Upper lobe of right lung (tissue), 1 donor: ENCODE results near the gene ARHGDIA. TPM values are rescaled to one million over a fixed set of nuclear protein-coding genes. Genes with fewer than 3 reads are reported as not detected.

Source experiments
- ATAC-seq: fragments of 200-7000 bp; cut with Tn5 transposase; one replicate; pipeline ENCODE4 v1.9.1; 2020; ENCODE audit warnings: mild to moderate bottlenecking, moderate library complexity
- DNase-seq: peaks from one replicate; pipeline ENCODE4 v3.0.0-alpha.2; 2020
- H3K27ac ChIP-seq: fragments of 200-600 bp; one replicate; pipeline ENCODE4 v1.8.0; 2022
- H3K27me3 ChIP-seq: fragments of 200-600 bp; one replicate; pipeline ENCODE4 v1.8.0; 2022; ENCODE audit warnings: mild to moderate bottlenecking
- H3K36me3 ChIP-seq: fragments of 200-600 bp; one replicate; pipeline ENCODE4 v1.8.0; 2022
- H3K4me1 ChIP-seq: fragments of 200-600 bp; one replicate; pipeline ENCODE4 v1.8.0; 2022
- H3K4me3 ChIP-seq: fragments of 200-600 bp; one replicate; pipeline ENCODE4 v1.8.0; 2022; ENCODE audit warnings: mild to moderate bottlenecking
- H3K9me3 ChIP-seq: fragments of 200-600 bp; one replicate; pipeline ENCODE4 v1.8.0; 2022
- CTCF ChIP-seq: fragments of 200-600 bp; IDR thresholded peaks from one replicate; pipeline ENCODE4 v1.8.0; 2022; ENCODE audit warnings: antibody characterized with exemption
- intact Hi-C: fragments of 100-400 bp; cut with DNase I; formaldehyde crosslinking; loops from one replicate; pipeline ENCODE4 v1.11.0; 2022
- total RNA-seq: library from RNA; stranded (reverse); fragmentation: NEBNext Ultra II Directional; extraction: Animal tissue kit (Norgen Biotek cat#: 25700); gene quantifications from one replicate; pipeline ENCODE4 v1.2.1, GENCODE V29; 2021
- donor health status: DM: no; HTN: yes; CAD: no; lungs with severe emphysema.

ARHGDIA gene
- total RNA-seq, 1 donor from 2014 or later: 386 TPM

GRCh38 chr17:81849457-81849856 lies 21.7 kb downstream of the ARHGDIA start:
- intact Hi-C loops: no loop called here
- ATAC-seq (no peak), DNase-seq (no peak)
- Histone ChIP-seq H3K9me3 (no peaks in the 10 kb centered on the region), H3K27ac (no peak overlapping the region), H3K36me3 (peaks cover 98% of the 10 kb centered on the region), H3K27me3 (no peaks in the 10 kb centered on the region), H3K4me1 (no peaks in the 10 kb centered on the region), H3K4me3 (no peak overlapping the region)
- no peak for TF ChIP-seq CTCF

- Histone ChIP-seq H3K4me3 (no peak overlapping the region), H3K36me3 (peaks cover 96% of the 10 kb centered on the region), H3K9me3 (no peaks in the 10 kb centered on the region), H3K4me1 (no peaks in the 10 kb centered on the region), H3K27ac (no peak overlapping the region), H3K27me3 (no peaks in the 10 kb centered on the region)
- TF ChIP-seq CTCF: no peak
- no peak for DNase-seq
- intact Hi-C loops: no loop called here
- no peak for ATAC-seq
Observed at GRCh38 chr17:81846743-81847689, 24.1 kb downstream of the ARHGDIA start.

GRCh38 chr17:81845881-81846742 lies 25.0 kb downstream of the ARHGDIA start:
- no peak for DNase-seq

GRCh38 chr17:81845361-81845760 lies 25.8 kb downstream of the ARHGDIA start:
- H3K36me3 ChIP-seq: peaks cover 81% of the 10 kb centered on the region
- intact Hi-C loops: no loop called here

More at GRCh38 chr17:81845881-81846742, 25.0 kb downstream of the ARHGDIA start:
- H3K4me1 ChIP-seq: no peaks in the 10 kb centered on the region
- no peak for TF ChIP-seq CTCF
- intact Hi-C loops: no loop called here
- H3K36me3 ChIP-seq: peaks cover 87% of the 10 kb centered on the region
- no peak overlapping the region for H3K4me3 ChIP-seq
- no peak for ATAC-seq
- no peaks in the 10 kb centered on the region for H3K9me3 ChIP-seq
- no peak overlapping the region for H3K27ac ChIP-seq
- H3K27me3 ChIP-seq: no peaks in the 10 kb centered on the region

GRCh38 chr17:81844887-81845286 lies 26.2 kb downstream of the ARHGDIA start:
- H3K4me3 ChIP-seq: no peak overlapping the region
- H3K27me3 ChIP-seq: no peaks in the 10 kb centered on the region
- H3K4me1 ChIP-seq: no peaks in the 10 kb centered on the region
- H3K36me3 ChIP-seq: peaks cover 76% of the 10 kb centered on the region
- H3K9me3 ChIP-seq: no peaks in the 10 kb centered on the region
- no peak for TF ChIP-seq CTCF
- no peak for DNase-seq
- intact Hi-C loops: no loop called here
- no peak overlapping the region for H3K27ac ChIP-seq
- ATAC-seq: no peak

More at GRCh38 chr17:81845361-81845760, 25.8 kb downstream of the ARHGDIA start:
- Histone ChIP-seq H3K9me3 (no peaks in the 10 kb centered on the region), H3K4me3 (no peak overlapping the region), H3K4me1 (no peaks in the 10 kb centered on the region), H3K27me3 (no peaks in the 10 kb centered on the region), H3K27ac (no peak overlapping the region)
- no peak for TF ChIP-seq CTCF
- no peak for DNase-seq
- ATAC-seq: no peak
